Prostate gland (tissue), 2 donors: ENCODE data around the gene BMAL1.

Experiments used
- CTCF ChIP-seq, 4 experiments: fragments of 200-600 bp in 2 of 4; fragments of 450-650 bp in 2 of 4; sonication (generic) in 2 of 4; IDR thresholded peaks; 1 replicate in 3 of 4; 2 replicates in 1 of 4; pipeline ENCODE4 v1.5.1; 2016 to 2019; ENCODE audit warnings: antibody characterized with exemption in 4 of 4, mild to moderate bottlenecking in 2 of 4, moderate library complexity in 2 of 4
- POLR2A ChIP-seq: fragments of 450-650 bp; IDR thresholded peaks from one replicate; pipeline ENCODE4 v1.6.1; 2016; ENCODE audit warnings: antibody characterized with exemption, mild to moderate bottlenecking

GRCh38 chr11:13329670-13330356 is 52.2 kb downstream of the BMAL1 start:
- TF ChIP-seq CTCF (IDR thresholded peaks at IDR 0.05): no peak
- TF ChIP-seq POLR2A: no peak
